Brain microvascular endothelial cell (primary cell): Measurements from ENCODE around the gene CSTB.

Experiments
- DNase-seq: peaks from one replicate; pipeline ENCODE4 v3.0.0-alpha.2; 2020
- H3K27ac ChIP-seq: fragments of 250-450 bp; sonication (Bioruptor Pico); 2 replicates; pipeline ENCODE4 v1.5.1; 2020; ENCODE audit warnings: mild to moderate bottlenecking, moderate library complexity
- H3K27me3 ChIP-seq: fragments of 250-450 bp; sonication (Bioruptor Pico); replicated peaks from 2 replicates; pipeline ENCODE4 v1.5.1; 2020; ENCODE audit warnings: mild to moderate bottlenecking
- H3K36me3 ChIP-seq: fragments of 250-450 bp; sonication (Bioruptor Pico); replicated peaks from 2 replicates; pipeline ENCODE4 v1.5.1; 2020; ENCODE audit warnings: mild to moderate bottlenecking
- H3K4me3 ChIP-seq: 2 replicates; pipeline ENCODE4 v1.5.1; 2011; ENCODE audit warnings: low read depth, mild to moderate bottlenecking, control low read depth, low read length, moderate library complexity
- CTCF ChIP-seq: IDR thresholded peaks from 2 replicates; pipeline ENCODE4 v1.5.1; 2011; ENCODE audit warnings: low read depth, mild to moderate bottlenecking, moderate library complexity, low read length, control low read depth, inconsistent platforms; ENCODE audit errors: missing control alignments
- in situ Hi-C: cut with HindIII; loops from 2 replicates; pipeline ENCODE4 v1.10.0; 2017; ENCODE audit warnings: low sequenced_read_pairs, low pct_ligation_motif_present

CSTB gene

DNA sequence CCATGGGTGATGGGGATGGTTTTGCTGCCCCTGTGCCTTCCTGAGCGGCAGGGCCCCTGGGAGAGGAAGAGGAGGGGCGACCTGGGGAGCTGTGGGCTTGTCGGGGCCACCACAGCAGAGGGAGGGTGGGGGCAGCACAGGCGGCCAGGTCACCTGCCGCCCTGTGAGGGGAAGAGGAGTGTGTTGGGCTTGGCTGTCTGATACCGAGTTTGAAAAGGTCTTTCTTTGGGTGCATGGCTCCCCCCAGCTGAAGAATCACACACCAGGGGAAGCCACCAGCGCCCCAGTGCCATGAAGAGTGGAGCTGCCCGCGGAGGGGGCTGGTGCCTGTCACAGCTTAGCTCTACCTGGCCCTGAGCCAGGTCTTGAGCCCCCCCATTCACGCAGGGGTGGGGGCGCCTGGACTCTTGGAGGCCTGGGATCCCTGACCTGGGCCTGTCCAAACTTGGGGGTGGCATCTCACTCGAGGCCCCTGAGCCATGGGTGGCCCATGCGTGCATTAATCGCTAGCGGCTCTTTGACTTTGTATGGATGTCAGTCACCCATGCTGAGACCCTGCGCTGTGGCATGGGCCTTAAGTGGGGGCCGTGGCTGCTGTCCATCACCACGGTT, 26.4 kb downstream of the CSTB start:
- in situ Hi-C loops, result no loop called here
- DNase-seq, result no peak
- H3K36me3 ChIP-seq, result peaks cover 83% of the 10 kb centered on the region

GRCh38 chr21:43748622-43749021, 27.5 kb downstream of the CSTB start:
- in situ Hi-C loops, result no loop called here
- TF ChIP-seq CTCF, result no peak
- DNase-seq, result no peak
- peaks cover 83% of the 10 kb centered on the region for H3K36me3 ChIP-seq
- H3K27me3 ChIP-seq, result no peaks in the 10 kb centered on the region
- no peak overlapping the region for H3K4me3 ChIP-seq
- no peak overlapping the region for H3K27ac ChIP-seq

More for the DNA sequence above, 26.4 kb downstream of the CSTB start:
- Histone ChIP-seq H3K27ac (no peak overlapping the region), H3K4me3 (no peak overlapping the region), H3K27me3 (no peaks in the 10 kb centered on the region)
- TF ChIP-seq CTCF, result no peak

- in situ Hi-C loops, result no loop called here
- Histone ChIP-seq H3K27me3 (no peaks in the 10 kb centered on the region), H3K4me3 (no peak overlapping the region), H3K27ac (no peak overlapping the region), H3K36me3 (peaks cover 64% of the 10 kb centered on the region)
- no peak for DNase-seq
- TF ChIP-seq CTCF, result no peak
Measured at GRCh38 chr21:43745772-43746517, 30.2 kb downstream of the CSTB start.

DNA sequence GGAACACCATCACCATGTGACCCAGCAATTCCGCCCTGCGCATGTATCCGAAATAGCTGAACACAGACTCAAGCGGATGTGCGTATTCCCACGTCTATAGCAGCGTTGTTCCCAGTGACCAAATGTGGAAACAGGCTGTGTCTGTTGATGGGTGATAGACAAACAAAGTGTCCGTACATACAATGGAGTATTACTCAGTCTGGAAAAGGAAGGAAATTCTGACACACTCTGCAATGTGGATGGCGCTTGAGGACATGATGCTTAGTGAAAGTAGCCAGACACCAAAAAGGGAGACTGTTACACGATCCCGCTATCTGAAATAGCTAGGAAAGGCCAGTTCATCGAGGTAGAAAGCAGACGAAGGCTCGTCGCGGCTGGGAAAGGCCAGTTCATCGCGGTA, 31.4 kb downstream of the CSTB start:
- Histone ChIP-seq H3K36me3 (peaks cover 54% of the 10 kb centered on the region), H3K4me3 (no peak overlapping the region), H3K27ac (no peak overlapping the region), H3K27me3 (no peaks in the 10 kb centered on the region)
- in situ Hi-C loops, result no loop called here
- DNase-seq, result no peak
- no peak for TF ChIP-seq CTCF

GRCh38 chr21:43743947-43744346, 32.2 kb downstream of the CSTB start:
- no peak for TF ChIP-seq CTCF
- Histone ChIP-seq H3K27ac (no peak overlapping the region), H3K4me3 (no peak overlapping the region), H3K36me3 (peaks cover 54% of the 10 kb centered on the region), H3K27me3 (no peaks in the 10 kb centered on the region)
- DNase-seq, result no peak
- in situ Hi-C loops, result no loop called here
